GM23338 (cell line): ENCODE results near the gene PLEKHG2. TPM values are rescaled to one million over a fixed set of nuclear protein-coding genes. Genes with fewer than 3 reads are reported as not detected.

Experiments used
- ATAC-seq: fragments of 200-7000 bp; cut with Tn5 transposase; 3 replicates; pipeline ENCODE4 v1.9.1; 2020
- DNase-seq: peaks from one replicate; pipeline ENCODE4 v3.0.0-alpha.2; 2015; ENCODE audit warnings: low spot score
- H2AFZ ChIP-seq: fragments of 200-600 bp; sonication (generic); 2 replicates; pipeline ENCODE4 v1.8.0; 2016; ENCODE audit warnings: antibody characterized with exemption, mild to moderate bottlenecking, moderate library complexity
- H3F3A ChIP-seq: fragments of 200-600 bp; sonication (generic); replicated peaks from 2 replicates; pipeline ENCODE4 v1.8.0; 2017; ENCODE audit warnings: antibody characterized with exemption, mixed run types, low read depth
- H3K27ac ChIP-seq: fragments of 200-600 bp; sonication (generic); 2 replicates; pipeline ENCODE4 v1.6.1; 2016; ENCODE audit warnings: low read depth
- H3K27me3 ChIP-seq: fragments of 200-600 bp; sonication (generic); 2 replicates; pipeline ENCODE4 v1.8.0; 2016; ENCODE audit warnings: mild to moderate bottlenecking, mixed run types, moderate library complexity; ENCODE audit not compliant: insufficient read depth
- H3K36me3 ChIP-seq: fragments of 200-600 bp; sonication (generic); 2 replicates; pipeline ENCODE4 v1.8.0; 2016; ENCODE audit warnings: mild to moderate bottlenecking; ENCODE audit not compliant: insufficient read depth
- H3K4me1 ChIP-seq: fragments of 200-600 bp; sonication (generic); 2 replicates; pipeline ENCODE4 v1.8.0; 2016; ENCODE audit warnings: mild to moderate bottlenecking, moderate library complexity; ENCODE audit not compliant: insufficient read depth
- H3K4me2 ChIP-seq: fragments of 200-600 bp; sonication (generic); 2 replicates; pipeline ENCODE4 v1.7.1; 2017; ENCODE audit warnings: mixed run types
- H3K4me3 ChIP-seq: fragments of 200-600 bp; sonication (generic); 2 replicates; pipeline ENCODE4 v1.6.1; 2016; ENCODE audit warnings: mixed run types
- H3K79me2 ChIP-seq: fragments of 200-600 bp; sonication (generic); replicated peaks from 2 replicates; pipeline ENCODE4 v1.8.0; 2017; ENCODE audit warnings: mild to moderate bottlenecking; ENCODE audit not compliant: insufficient read depth
- H3K9me2 ChIP-seq: fragments of 200-600 bp; sonication (generic); 2 replicates; pipeline ENCODE4 v1.8.0; 2017; ENCODE audit not compliant: insufficient read depth
- H4K20me1 ChIP-seq: fragments of 200-600 bp; sonication (generic); replicated peaks from 2 replicates; pipeline ENCODE4 v1.8.0; 2017; ENCODE audit warnings: mild to moderate bottlenecking; ENCODE audit not compliant: insufficient read depth
- H3K27ac Mint-ChIP-seq: 2 replicates; pipeline ENCODE4 v1.8.0; 2020; ENCODE audit warnings: inconsistent platforms, mild to moderate bottlenecking, moderate library complexity, mixed read lengths
- H3K27me3 Mint-ChIP-seq: 3 replicates; pipeline ENCODE4 v1.8.0; 2022; ENCODE audit warnings: low read depth, mild to moderate bottlenecking, moderate library complexity, mixed read lengths, inconsistent platforms; ENCODE audit not compliant: insufficient read depth, poor library complexity
- H3K36me3 Mint-ChIP-seq: 3 replicates; pipeline ENCODE4 v1.8.0; 2021; ENCODE audit warnings: low read depth, mild to moderate bottlenecking, inconsistent platforms, moderate library complexity, mixed read lengths
- H3K4me1 Mint-ChIP-seq: 3 replicates; pipeline ENCODE4 v1.8.0; 2020; ENCODE audit warnings: mild to moderate bottlenecking, inconsistent platforms, mixed read lengths
- H3K4me3 Mint-ChIP-seq: 3 replicates; pipeline ENCODE4 v1.8.0; 2021; ENCODE audit warnings: moderate library complexity, mild to moderate bottlenecking, inconsistent platforms, mixed read lengths
- H3K9me3 Mint-ChIP-seq: 3 replicates; pipeline ENCODE4 v1.8.0; 2020; ENCODE audit warnings: moderate library complexity, mild to moderate bottlenecking, inconsistent platforms, mixed read lengths
- CREB1 ChIP-seq: fragments of 250-450 bp; sonication (Bioruptor Pico); IDR thresholded peaks from 2 replicates; pipeline ENCODE4 v1.5.0; 2020; ENCODE audit warnings: low read depth, mild to moderate bottlenecking, moderate library complexity
- EZH2phosphoT487 ChIP-seq: fragments of 200-600 bp; sonication (generic); IDR thresholded peaks from one replicate; pipeline ENCODE4 v1.8.1; 2018; ENCODE audit warnings: antibody characterized with exemption; ENCODE audit not compliant: unreplicated experiment
- JUNB ChIP-seq: IDR thresholded peaks from one replicate; pipeline ENCODE4 v1.6.1; 2016; ENCODE audit warnings: antibody characterized with exemption; ENCODE audit not compliant: unreplicated experiment
- NANOG ChIP-seq: IDR thresholded peaks from 2 replicates; pipeline ENCODE4 v1.6.1; 2016; ENCODE audit warnings: antibody characterized with exemption, borderline replicate concordance
- POLR2AphosphoS5 ChIP-seq: IDR thresholded peaks from 2 replicates; pipeline ENCODE4 v1.6.1; 2016; ENCODE audit warnings: antibody characterized with exemption, low read depth
- ZNF331 ChIP-seq: fragments of 250-450 bp; sonication (Bioruptor Pico); IDR thresholded peaks from 2 replicates; pipeline ENCODE4 v1.5.0; 2020; ENCODE audit warnings: low read depth, mild to moderate bottlenecking, moderate library complexity
- polyA plus RNA-seq: library from polyadenylated mRNA; unstranded; fragments of >200 nt; fragmentation: Nextera tagmentation; extraction: Ambion mirVana; gene quantifications from 2 replicates; pipeline ENCODE4 v1.2.1, GENCODE V29; 2016
- total RNA-seq: library from RNA; depleted of rRNA; stranded (reverse); fragments of >200 nt; shearing (Covaris generic); gene quantifications from 2 replicates; pipeline ENCODE4 v1.2.3, GENCODE V29; 2014
- TF ChIP-seq, protein P1 (sequence below): IDR thresholded peaks from 2 replicates; pipeline ENCODE4 v1.6.1; 2016; ENCODE audit warnings: antibody characterized with exemption

PLEKHG2 gene
- total and polyA plus RNA-seq, 2 experiments from 2014 or later = 15.5 to 41.3 TPM

DNA sequence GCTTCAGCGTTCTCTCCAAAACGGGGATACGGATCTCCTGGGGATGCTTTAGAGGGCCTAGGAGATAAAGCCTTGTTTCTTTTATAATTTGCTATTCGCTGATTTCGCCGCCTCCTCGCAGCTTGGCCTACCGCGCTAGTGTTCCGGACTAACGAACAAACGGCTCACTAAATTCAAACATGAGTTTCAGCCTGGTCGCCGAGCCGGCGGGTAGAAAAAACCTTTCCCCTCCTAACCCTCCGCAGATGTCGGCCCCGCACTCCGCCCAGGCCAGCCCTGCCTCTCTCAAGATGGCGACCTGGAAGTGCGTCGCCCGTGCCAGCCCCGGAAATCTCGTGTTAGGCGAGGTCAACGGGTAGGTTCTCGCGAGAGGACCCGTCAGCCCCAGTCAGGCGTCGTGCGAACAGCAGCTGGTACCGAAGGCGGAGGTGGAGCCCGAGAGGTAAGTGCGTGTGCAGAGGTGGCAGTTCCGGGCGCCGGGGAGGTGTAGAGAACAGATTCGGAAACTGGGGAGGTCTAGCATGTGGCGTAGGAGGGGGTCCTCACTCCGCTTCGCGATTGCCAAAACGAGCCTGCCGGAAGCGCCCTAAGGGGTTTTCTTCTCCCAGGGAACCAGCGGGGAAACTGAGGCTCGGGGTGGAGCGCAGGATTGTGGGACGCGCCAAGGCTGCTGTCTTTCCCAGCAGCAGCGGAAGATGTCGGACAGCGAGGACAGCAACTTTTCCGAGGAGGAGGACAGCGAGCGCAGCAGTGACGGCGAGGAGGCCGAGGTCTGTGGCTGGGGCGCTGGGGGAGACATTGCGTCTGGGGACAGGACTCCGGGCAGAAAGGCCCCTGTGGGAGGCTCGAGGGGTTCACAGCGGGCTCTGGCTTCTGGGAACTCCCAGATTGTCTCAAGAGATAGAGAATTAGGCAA lies 33.0 kb downstream of the PLEKHG2 start, which contains the start of gene SUPT5H:
SUPT5H (plus strand) TSS at position 387 of the 916 bp plus-strand sequence; CDS start at position 696, 309 bp downstream.
- no peaks in the 10 kb centered on the region for H3F3A ChIP-seq
- H2AFZ ChIP-seq = peak within 1 kb of the TSS; percentile 88; the same call in 1 of the 2 replicates
- TF ChIP-seq, protein P1, sequence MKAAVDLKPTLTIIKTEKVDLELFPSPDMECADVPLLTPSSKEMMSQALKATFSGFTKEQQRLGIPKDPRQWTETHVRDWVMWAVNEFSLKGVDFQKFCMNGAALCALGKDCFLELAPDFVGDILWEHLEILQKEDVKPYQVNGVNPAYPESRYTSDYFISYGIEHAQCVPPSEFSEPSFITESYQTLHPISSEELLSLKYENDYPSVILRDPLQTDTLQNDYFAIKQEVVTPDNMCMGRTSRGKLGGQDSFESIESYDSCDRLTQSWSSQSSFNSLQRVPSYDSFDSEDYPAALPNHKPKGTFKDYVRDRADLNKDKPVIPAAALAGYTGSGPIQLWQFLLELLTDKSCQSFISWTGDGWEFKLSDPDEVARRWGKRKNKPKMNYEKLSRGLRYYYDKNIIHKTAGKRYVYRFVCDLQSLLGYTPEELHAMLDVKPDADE = peak; percentile 87; the same call in 1 of the 2 replicates
- TF ChIP-seq POLR2AphosphoS5 (peak; percentile 94), EZH2phosphoT487 (no peak), CREB1 (CRISPR knock-in tag) (peak; percentile 79), ZNF331 (CRISPR knock-in tag) (no peak), JUNB (no peak), NANOG (no peak)
- H3K4me1 ChIP-seq = peaks cover 4% of the 10 kb centered on the region; the same call in 1 of the 2 replicates
- H3K36me3 ChIP-seq = no peaks in the 10 kb centered on the region; the same call in 1 of the 2 replicates
- no peaks in the 10 kb centered on the region for H3K9me2 ChIP-seq
- H3K4me3 ChIP-seq = peak within 1 kb of the TSS; percentile 76
- peak within 1 kb of the TSS; percentile 94 for H3K27ac ChIP-seq
- peaks cover 18% of the 10 kb centered on the region for H3K27me3 Mint-ChIP-seq
- H3K27me3 ChIP-seq = no peaks in the 10 kb centered on the region
- peak; percentile 99 for DNase-seq
- H3K36me3 Mint-ChIP-seq = peaks cover 27% of the 10 kb centered on the region
- H3K4me3 Mint-ChIP-seq = peak within 1 kb of the TSS; percentile 94
- peak; percentile 96 for ATAC-seq
- peaks cover 14% of the 10 kb centered on the region for H4K20me1 ChIP-seq
- peak within 1 kb of the TSS; percentile 96 for H3K27ac Mint-ChIP-seq
- peaks cover 56% of the 10 kb centered on the region for H3K79me2 ChIP-seq
- H3K4me1 Mint-ChIP-seq = peaks cover 10% of the 10 kb centered on the region
- peaks cover 4% of the 10 kb centered on the region; the same call in 1 of the 3 replicates for H3K9me3 Mint-ChIP-seq
- H3K4me2 ChIP-seq = peak within 1 kb of the TSS; percentile 86

GRCh38 chr19:39446365-39447084 lies 34.1 kb downstream of the PLEKHG2 start:
- ATAC-seq (no peak), DNase-seq (no peak)
- Histone ChIP-seq H3F3A (no peaks in the 10 kb centered on the region), H3K4me1 (peaks cover 4% of the 10 kb centered on the region; the same call in 1 of the 2 replicates), H3K79me2 (peaks cover 67% of the 10 kb centered on the region), H2AFZ (no peak overlapping the region), H3K36me3 (no peaks in the 10 kb centered on the region; the same call in 1 of the 2 replicates), H3K9me2 (no peaks in the 10 kb centered on the region), H3K27me3 (no peaks in the 10 kb centered on the region), H4K20me1 (peaks cover 21% of the 10 kb centered on the region), H3K4me2 (peak overlapping the region; percentile 86), H3K27ac (peak overlapping the region; percentile 81; the same call in 1 of the 2 replicates), H3K4me3 (peak overlapping the region; percentile 76)
- Mint-ChIP-seq H3K9me3 (peaks cover 4% of the 10 kb centered on the region; the same call in 1 of the 3 replicates), H3K27me3 (peaks cover 14% of the 10 kb centered on the region), H3K36me3 (peaks cover 27% of the 10 kb centered on the region), H3K4me3 (peak overlapping the region; percentile 94), H3K4me1 (peaks cover 10% of the 10 kb centered on the region), H3K27ac (no peak overlapping the region; the same call in 1 of the 2 replicates)
- no peak for TF ChIP-seq CREB1 (CRISPR knock-in tag)
- TF ChIP-seq NANOG = no peak
